K562 (cell line): ENCODE measurements around the gene NRP2. TPM values are rescaled to one million over a fixed set of nuclear protein-coding genes. Genes with fewer than 3 reads are reported as not detected.

Experiments used
- ATAC-seq: fragments of 200-7000 bp; cut with Tn5 transposase; 3 replicates; pipeline ENCODE4 v1.9.1; 2020; ENCODE audit warnings: moderate library complexity
- BruUV-seq: library from RNA; stranded (reverse); fragments of 400-500 nt; replicated peaks from 2 replicates; lab custom pipeline; 2021; lab: Mats Ljungman, UMichigan
- CTCF ChIA-PET: fragments of 300-600 bp; formaldehyde crosslinking; extraction: SDS; loops from one replicate; lab custom pipeline; 2021; ENCODE audit warnings: low intra/inter-chr PET ratio; lab: Yijun Ruan, JAX
- POLR2A ChIA-PET: fragments of 300-600, 350-650 bp; sonication (Branson Sonifier 250); formaldehyde crosslinking; extraction: SDS; loops from one replicate; lab custom pipeline; 2021; ENCODE audit warnings: antibody characterized with exemption, inconsistent platforms; lab: Yijun Ruan, JAX
- DNase-seq, 4 experiments: peaks; one replicate each; pipeline versions ENCODE4 v3.0.0 to v3.0.0-alpha.2; 2011 to 2018; ENCODE audit warnings: low spot score in 3 of 4, mixed read lengths in 3 of 4; ENCODE audit errors: extremely low read depth in 1 of 4
- FAIRE-seq: peaks from 2 replicates; lab custom pipeline; 2011; peaks lifted over from hg19 to GRCh38; lab: Jason Lieb, UNC
- H2AFZ ChIP-seq: 2 replicates; pipeline ENCODE4 v1.6.0; 2011; ENCODE audit warnings: low read depth, low read length, control low read depth, inconsistent platforms
- H3K27ac ChIP-seq: fragments of 200-600 bp; 3 replicates; pipeline ENCODE4 v1.8.0; 2011; ENCODE audit warnings: low read depth, mild to moderate bottlenecking, control low read depth, inconsistent platforms, low read length, moderate library complexity, mixed read lengths; ENCODE audit errors: extremely low read depth
- H3K27me3 ChIP-seq, 2 experiments: fragments of 300-600 bp in 1 of 2; 2 replicates in 1 of 2; 3 replicates in 1 of 2; pipeline versions ENCODE4 v1.6.0 to v1.8.0; 2011; ENCODE audit warnings: inconsistent platforms in 2 of 2, low read length in 2 of 2, mild to moderate bottlenecking in 1 of 2, mixed read lengths in 1 of 2, moderate library complexity in 1 of 2; ENCODE audit not compliant: control insufficient read depth in 2 of 2, insufficient read depth in 2 of 2
- H3K36me3 ChIP-seq: fragments of 300-600 bp; 3 replicates; pipeline ENCODE4 v1.8.0; 2011; ENCODE audit warnings: mild to moderate bottlenecking, low read length, inconsistent platforms; ENCODE audit not compliant: control insufficient read depth, insufficient read depth
- H3K4me1 ChIP-seq, 2 experiments: fragments of 200-600 bp in 1 of 2; replicated peaks in 1 of 2; 2 replicates in 1 of 2; 3 replicates in 1 of 2; pipeline versions ENCODE4 v1.5.1 to v1.8.0; 2011; ENCODE audit warnings: inconsistent platforms in 2 of 2, low read length in 2 of 2, mild to moderate bottlenecking in 1 of 2, mixed read lengths in 1 of 2, moderate library complexity in 1 of 2; ENCODE audit not compliant: control insufficient read depth in 2 of 2, insufficient read depth in 2 of 2
- H3K4me2 ChIP-seq: 2 replicates; pipeline ENCODE4 v1.6.1; 2011; ENCODE audit warnings: low read length, control low read depth, inconsistent platforms, mixed read lengths; ENCODE audit not compliant: insufficient read depth
- H3K4me3 ChIP-seq: fragments of 200-600 bp; sonication (generic), shearing (Covaris generic); 2 replicates; pipeline ENCODE4 v1.5.1; 2016; ENCODE audit warnings: control low read depth, inconsistent platforms
- H3K79me2 ChIP-seq: fragments of 200-600 bp; 3 replicates; pipeline ENCODE4 v1.8.0; 2011; ENCODE audit warnings: low read length, inconsistent platforms; ENCODE audit not compliant: control insufficient read depth, insufficient read depth
- H3K9ac ChIP-seq, 2 experiments: 2 replicates each; pipeline versions ENCODE4 v1.6.0 to v1.6.1; 2011; ENCODE audit warnings: low read depth in 2 of 2, low read length in 2 of 2, control low read depth in 1 of 2, inconsistent platforms in 1 of 2, mild to moderate bottlenecking in 1 of 2, mixed read lengths in 1 of 2; ENCODE audit not compliant: insufficient read depth in 1 of 2
- H3K9me1 ChIP-seq: one replicate; pipeline ENCODE4 v1.6.0; 2011; ENCODE audit warnings: inconsistent platforms, mild to moderate bottlenecking, low read length, moderate library complexity; ENCODE audit not compliant: control insufficient read depth, insufficient read depth
- H3K9me3 ChIP-seq: replicated peaks from 2 replicates; pipeline ENCODE4 v1.5.1; 2011; ENCODE audit warnings: low read depth, low read length, inconsistent platforms; ENCODE audit not compliant: control insufficient read depth, insufficient read depth
- H4K20me1 ChIP-seq: replicated peaks from 2 replicates; pipeline ENCODE4 v1.6.1; 2011; ENCODE audit warnings: low read length, inconsistent platforms, mixed read lengths; ENCODE audit not compliant: control insufficient read depth, insufficient read depth
- CBFA2T3 ChIP-seq: fragments of 450-650 bp; IDR thresholded peaks from 2 replicates; pipeline ENCODE4 v1.6.1; 2017
- DDX20 ChIP-seq: fragments of 450-650 bp; IDR thresholded peaks from 2 replicates; pipeline ENCODE4 v1.6.1; 2016; ENCODE audit warnings: missing genetic modification characterization, low read depth, mild to moderate bottlenecking, missing compliant biosample characterization, moderate library complexity
- DIDO1 ChIP-seq: fragments of 450-650 bp; IDR thresholded peaks from 2 replicates; pipeline ENCODE4 v1.6.1; 2016; ENCODE audit warnings: low read depth, missing biosample characterization, missing genetic modification characterization
- EGR1 ChIP-seq: fragments of 450-650 bp; conservative IDR thresholded peaks from 2 replicates; pipeline ENCODE4 v1.6.1; 2017; ENCODE audit warnings: mild to moderate bottlenecking
- EHMT2 ChIP-seq: fragments of 450-650 bp; IDR thresholded peaks from 2 replicates; pipeline ENCODE4 v1.6.1; 2018; ENCODE audit warnings: antibody characterized with exemption
- FOXK1 ChIP-seq: sonication (generic); formaldehyde crosslinking; IDR thresholded peaks from 2 replicates; pipeline ENCODE4 v1.8.0; 2022; ENCODE audit warnings: missing genetic modification reagents, mild to moderate bottlenecking, borderline replicate concordance
- GATA2 ChIP-seq: sonication (generic); formaldehyde crosslinking; IDR thresholded peaks from 2 replicates; pipeline ENCODE4 v1.4.0; 2020; ENCODE audit warnings: mild to moderate bottlenecking, missing genetic modification reagents
- MEF2D ChIP-seq: conservative IDR thresholded peaks from 2 replicates; pipeline ENCODE4 v1.6.1; 2016; ENCODE audit warnings: low read depth, missing genetic modification characterization, missing compliant biosample characterization
- ZNF395 ChIP-seq: fragments of 200-800 bp; sonication (Bioruptor generic); IDR thresholded peaks from 2 replicates; pipeline ENCODE4 v1.6.1; 2017; ENCODE audit warnings: missing genetic modification characterization, missing compliant biosample characterization
- WGBS: fragments of 100-300 bp; shearing (Covaris generic); methylation state at CpG from one replicate; pipeline ENCODE4 v1.1.6; 2016; ENCODE audit warnings: low coverage, mixed read lengths; ENCODE audit not compliant: insufficient coverage; ENCODE audit errors: missing lambda C conversion rate; 5-methylcytosine and 5-hydroxymethylcytosine counted together
- in situ Hi-C: fragments of 300-500 bp; cut with MboI; formaldehyde crosslinking; loops from 4 replicates; pipeline ENCODE4 v1.15.0; 2018; ENCODE audit warnings: inconsistent platforms, mixed read lengths
- intact Hi-C: fragments of 100-400 bp; cut with micrococcal nuclease; formaldehyde crosslinking; loops from 2 replicates; pipeline ENCODE4 v1.14.2; 2022
- polyA plus RNA-seq, 8 experiments: library from polyadenylated mRNA; depleted of rRNA in 4 of 8; stranded (reverse) in 5 of 8; unstranded in 3 of 8; fragments of >200 nt; fragmentation: Nextera tagmentation in 2 of 8; fragmentation: Illumina TruSeq in 1 of 8; extraction: Ambion mirVana in 2 of 8; extraction: Trizol in 1 of 8; gene quantifications; 2 replicates each; pipeline versions ENCODE4 v1.2.1 to v1.2.3, GENCODE V29; 2011 to 2014; ENCODE audit warnings: inconsistent platforms in 1 of 8, missing spikeins in 1 of 8
- total RNA-seq, 7 experiments: library from RNA; depleted of rRNA in 6 of 7; stranded (reverse); fragments of >200 nt in 6 of 7; fragmentation: Illumina TruSeq in 2 of 7; extraction: Trizol in 2 of 7; gene quantifications; 2 replicates each; pipeline versions ENCODE4 v1.2.1 to v1.2.3, GENCODE V29; 2011 to 2021; ENCODE audit warnings: low replicate concordance in 1 of 7
- TF ChIP-seq, protein P1 (sequence below), 2 experiments: fragments of 450-650 bp; IDR thresholded peaks; 2 replicates each; pipeline ENCODE4 v1.6.1; 2018; ENCODE audit warnings: mild to moderate bottlenecking in 2 of 2, low read depth in 1 of 2; ENCODE audit not compliant: partially characterized antibody in 2 of 2

NRP2 gene
- total and polyA plus RNA-seq, 9 of the 15 experiments (the other 6 are each of a cell fraction or from before 2014, with no cell fraction given): 0.05 to 0.31 (median 0.15) TPM; not detected in 5

DNA sequence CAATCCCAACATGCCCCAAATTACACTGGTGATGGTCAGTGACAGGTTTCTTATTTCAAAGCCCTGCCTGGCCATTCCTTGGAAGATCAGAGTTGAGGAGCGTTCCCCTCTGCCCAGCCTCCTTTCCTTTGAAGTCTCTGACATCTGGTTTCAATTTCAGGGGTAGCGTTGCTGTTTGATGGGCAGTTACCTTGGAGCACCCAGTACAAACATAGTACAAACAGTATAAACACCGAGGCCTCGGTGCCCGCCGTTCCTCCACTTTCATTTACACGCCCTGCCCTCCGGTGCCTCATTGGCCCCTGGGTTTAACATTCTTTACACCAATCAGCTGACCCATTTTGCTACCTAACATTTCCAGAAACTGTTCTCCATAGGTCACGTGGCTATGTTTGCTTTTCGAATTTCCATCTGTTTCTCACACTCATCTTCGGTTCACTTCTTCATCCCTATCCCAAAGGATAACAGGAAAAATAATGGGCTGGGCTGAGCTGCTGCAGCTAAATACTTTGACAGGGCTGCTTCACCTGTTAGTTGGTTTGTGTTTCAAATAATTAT is 65.6 kb downstream of the NRP2 start:
- DNase-seq: no peak
- Histone ChIP-seq H3K27me3 (peaks cover 9 to 57% of the 10 kb centered on the region in 2 experiments), H3K4me1 (no peaks in the 10 kb centered on the region), H3K36me3 (no peaks in the 10 kb centered on the region), H3K9ac (no peak overlapping the region), H3K27ac (no peak overlapping the region), H3K9me3 (no peaks in the 10 kb centered on the region), H3K79me2 (no peaks in the 10 kb centered on the region), H2AFZ (no peak overlapping the region), H3K4me2 (no peak overlapping the region), H4K20me1 (no peaks in the 10 kb centered on the region), H3K4me3 (no peak overlapping the region), H3K9me1 (no peaks in the 10 kb centered on the region)
- no peak for ATAC-seq
- ChIA-PET POLR2A (no interaction called here), CTCF (no interaction called here)
- no peak for FAIRE-seq
- BruUV-seq: no TSS peak
- 3% methylated on average over 7 of the region's 11 CpGs for WGBS
- in situ Hi-C loops: no loop called here
- intact Hi-C loops: no loop called here
- TF ChIP-seq FOXK1: no peak
- TF ChIP-seq EHMT2: no peak
- TF ChIP-seq, protein P1, sequence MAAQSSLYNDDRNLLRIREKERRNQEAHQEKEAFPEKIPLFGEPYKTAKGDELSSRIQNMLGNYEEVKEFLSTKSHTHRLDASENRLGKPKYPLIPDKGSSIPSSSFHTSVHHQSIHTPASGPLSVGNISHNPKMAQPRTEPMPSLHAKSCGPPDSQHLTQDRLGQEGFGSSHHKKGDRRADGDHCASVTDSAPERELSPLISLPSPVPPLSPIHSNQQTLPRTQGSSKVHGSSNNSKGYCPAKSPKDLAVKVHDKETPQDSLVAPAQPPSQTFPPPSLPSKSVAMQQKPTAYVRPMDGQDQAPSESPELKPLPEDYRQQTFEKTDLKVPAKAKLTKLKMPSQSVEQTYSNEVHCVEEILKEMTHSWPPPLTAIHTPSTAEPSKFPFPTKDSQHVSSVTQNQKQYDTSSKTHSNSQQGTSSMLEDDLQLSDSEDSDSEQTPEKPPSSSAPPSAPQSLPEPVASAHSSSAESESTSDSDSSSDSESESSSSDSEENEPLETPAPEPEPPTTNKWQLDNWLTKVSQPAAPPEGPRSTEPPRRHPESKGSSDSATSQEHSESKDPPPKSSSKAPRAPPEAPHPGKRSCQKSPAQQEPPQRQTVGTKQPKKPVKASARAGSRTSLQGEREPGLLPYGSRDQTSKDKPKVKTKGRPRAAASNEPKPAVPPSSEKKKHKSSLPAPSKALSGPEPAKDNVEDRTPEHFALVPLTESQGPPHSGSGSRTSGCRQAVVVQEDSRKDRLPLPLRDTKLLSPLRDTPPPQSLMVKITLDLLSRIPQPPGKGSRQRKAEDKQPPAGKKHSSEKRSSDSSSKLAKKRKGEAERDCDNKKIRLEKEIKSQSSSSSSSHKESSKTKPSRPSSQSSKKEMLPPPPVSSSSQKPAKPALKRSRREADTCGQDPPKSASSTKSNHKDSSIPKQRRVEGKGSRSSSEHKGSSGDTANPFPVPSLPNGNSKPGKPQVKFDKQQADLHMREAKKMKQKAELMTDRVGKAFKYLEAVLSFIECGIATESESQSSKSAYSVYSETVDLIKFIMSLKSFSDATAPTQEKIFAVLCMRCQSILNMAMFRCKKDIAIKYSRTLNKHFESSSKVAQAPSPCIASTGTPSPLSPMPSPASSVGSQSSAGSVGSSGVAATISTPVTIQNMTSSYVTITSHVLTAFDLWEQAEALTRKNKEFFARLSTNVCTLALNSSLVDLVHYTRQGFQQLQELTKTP (IDR thresholded peaks at IDR 0.05; ENCODE audit: low read depth in 1 of 2, partially characterized antibody in 2 of 2): no peak
- no peak for TF ChIP-seq DDX20 (tag)
- no peak for TF ChIP-seq DIDO1 (tag)
- TF ChIP-seq EGR1: no peak
- TF ChIP-seq ZNF395 (CRISPR knock-in tag): no peak
- TF ChIP-seq MEF2D (tag): no peak
- no peak for TF ChIP-seq CBFA2T3
- no peak for TF ChIP-seq GATA2 (CRISPR knock-in tag)
